ENCODE data around the gene UBC. TPM values are rescaled to one million over a fixed set of nuclear protein-coding genes. Genes with fewer than 3 reads are reported as not detected.

Gene UBC
- total RNA-seq, 1 donor from 2014 or later: 847 TPM

DNA sequence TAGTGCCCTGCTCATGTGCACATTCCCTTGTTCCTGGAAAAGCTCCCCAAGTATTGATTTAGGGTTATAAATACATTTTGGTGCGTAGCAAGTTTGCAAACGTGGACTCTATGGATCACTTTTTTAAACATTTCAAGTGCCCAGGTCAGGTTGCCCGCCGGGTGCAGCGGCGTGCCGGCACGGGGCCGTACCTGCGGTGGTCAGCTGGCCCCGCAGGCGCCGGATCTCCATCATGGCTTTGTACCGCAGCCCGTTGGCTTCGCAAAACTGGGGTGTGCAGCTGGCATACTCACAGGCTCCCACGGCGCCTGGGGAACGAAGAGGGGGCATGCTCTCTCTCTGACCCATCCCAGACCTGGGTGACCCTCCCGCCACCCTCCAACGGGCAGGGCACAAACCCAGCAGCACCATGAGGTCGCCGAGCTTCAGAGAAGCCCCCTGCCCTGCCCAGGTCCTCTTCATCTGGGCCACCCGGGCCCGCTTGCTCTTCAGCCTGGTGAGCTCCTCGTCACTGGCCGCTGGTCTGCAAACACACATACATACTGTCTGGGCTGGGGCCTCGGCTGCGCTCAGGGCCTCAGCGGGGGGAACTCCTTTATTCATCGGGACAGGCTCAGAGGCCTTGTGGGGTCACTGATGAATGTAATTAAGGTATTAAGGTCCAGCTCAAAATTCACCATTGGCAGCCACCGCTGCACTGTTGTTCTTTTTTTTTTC, 39.4 kb upstream of the UBC start:
- TF ChIP-seq CTCF (IDR thresholded peaks at IDR 0.05): no peak
- no peaks in the 10 kb centered on the region for H3K4me1 Mint-ChIP-seq
- H3K4me3 Mint-ChIP-seq: no peak overlapping the region
- H3K36me3 Mint-ChIP-seq (ENCODE audit: low read depth): peaks cover 87% of the 10 kb centered on the region
- intact Hi-C loops (cut with micrococcal nuclease): no loop called here
- no peak for ATAC-seq (ENCODE audit: low read depth)
- no peak overlapping the region for H3K27ac Mint-ChIP-seq
- no peak for DNase-seq
- no peaks in the 10 kb centered on the region for H3K27me3 Mint-ChIP-seq
- CTCF ChIA-PET: no interaction called here
- no peaks in the 10 kb centered on the region for H3K9me3 Mint-ChIP-seq
- POLR2A ChIA-PET: no interaction called here

GRCh38 chr12:124952801-124953200, 38.4 kb upstream of the UBC start:
- Mint-ChIP-seq H3K9me3 (no peaks in the 10 kb centered on the region), H3K27ac (no peak overlapping the region), H3K4me1 (no peaks in the 10 kb centered on the region), H3K4me3 (no peak overlapping the region), H3K27me3 (no peaks in the 10 kb centered on the region), H3K36me3 (ENCODE audit: low read depth) (peaks cover 86% of the 10 kb centered on the region)
- ATAC-seq (ENCODE audit: low read depth) (no peak), DNase-seq (no peak)
- ChIA-PET CTCF (no interaction called here), POLR2A (interaction anchor here (0.6 kb wide), 1 partner anchor 24 kb away, joined by 3 read pairs; no protein-coding TSS in a partner anchor)
- no peak for TF ChIP-seq CTCF (IDR thresholded peaks at IDR 0.05)
- intact Hi-C loops (cut with micrococcal nuclease): no loop called here

DNA sequence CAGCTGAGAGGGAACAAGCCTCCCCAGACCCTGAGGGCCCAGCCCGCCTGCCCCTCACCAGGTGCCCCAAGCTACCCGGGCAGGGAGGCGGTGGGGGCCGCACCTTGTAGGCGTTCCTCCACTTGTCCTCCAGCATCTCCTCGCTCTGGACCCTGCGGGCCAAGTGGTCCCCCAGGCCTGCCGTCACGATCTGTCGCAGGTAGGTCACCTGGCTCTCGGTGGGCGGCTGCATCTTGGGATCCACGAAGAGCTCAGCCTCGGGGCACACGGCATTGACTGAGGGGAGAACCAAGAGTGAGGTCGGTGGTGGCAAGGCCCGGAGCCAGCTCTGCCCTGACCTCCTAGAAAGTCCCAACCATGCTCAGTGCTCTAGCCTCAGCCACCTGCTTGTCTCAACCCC, 37.8 kb upstream of the UBC start:
- intact Hi-C loops (cut with micrococcal nuclease): no loop called here
- Mint-ChIP-seq H3K27me3 (no peaks in the 10 kb centered on the region), H3K36me3 (ENCODE audit: low read depth) (peaks cover 86% of the 10 kb centered on the region), H3K9me3 (no peaks in the 10 kb centered on the region), H3K4me1 (no peaks in the 10 kb centered on the region), H3K27ac (no peak overlapping the region), H3K4me3 (no peak overlapping the region)
- no peak for DNase-seq
- no peak for TF ChIP-seq CTCF (IDR thresholded peaks at IDR 0.05)
- POLR2A ChIA-PET: interaction anchor here (0.6 kb wide), 1 partner anchor 24 kb away, joined by 3 read pairs; no protein-coding TSS in a partner anchor
- CTCF ChIA-PET: no interaction called here
- ATAC-seq (ENCODE audit: low read depth): no peak

DNA sequence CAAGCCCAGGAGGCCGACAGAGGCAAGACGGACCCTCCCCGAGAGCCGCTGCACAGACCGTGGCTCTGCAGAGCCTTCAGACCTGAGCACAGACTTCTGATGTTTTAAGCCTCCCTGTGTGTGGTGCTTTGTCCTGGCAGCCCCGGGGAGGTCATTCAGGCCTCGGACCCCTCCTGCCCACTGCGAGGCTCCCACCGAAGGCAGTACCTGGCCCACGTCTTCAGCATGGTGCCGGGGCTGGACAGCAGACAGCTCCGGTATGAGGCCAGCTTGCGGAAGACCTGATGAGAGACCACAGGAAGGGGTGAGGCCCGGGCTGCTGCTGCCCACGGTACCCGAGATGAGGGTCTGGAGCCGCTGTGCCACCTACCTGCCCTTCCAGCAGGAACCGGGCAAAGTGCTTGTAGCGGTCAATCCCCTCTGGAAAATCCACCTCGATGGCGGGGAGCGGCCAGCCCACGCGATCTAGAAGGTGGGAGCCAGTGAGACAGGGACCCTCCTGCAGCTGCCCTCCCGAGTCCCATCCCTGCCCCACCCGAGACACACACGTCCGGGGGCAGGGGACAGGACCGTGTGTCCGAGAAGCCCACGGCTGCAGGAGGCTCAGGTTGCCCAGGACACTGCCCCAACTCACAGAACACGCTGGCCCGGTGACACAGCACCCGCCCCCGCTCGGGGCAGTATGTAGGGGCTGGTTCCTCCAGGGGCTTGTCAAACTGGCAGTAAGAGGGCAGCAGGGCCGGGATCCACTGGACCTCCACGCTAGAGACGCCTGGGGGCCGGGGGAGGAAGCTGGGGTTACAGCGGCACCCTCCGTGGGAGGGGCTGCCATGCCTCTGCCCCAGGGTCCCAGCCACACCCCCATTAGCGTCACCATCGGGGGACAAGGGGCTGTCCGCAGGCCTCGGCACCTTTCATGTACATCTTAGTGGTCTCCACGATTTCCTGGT, 35.6 kb upstream of the UBC start:
- Mint-ChIP-seq H3K36me3 (ENCODE audit: low read depth) (peaks cover 85% of the 10 kb centered on the region), H3K4me3 (no peak overlapping the region), H3K9me3 (no peaks in the 10 kb centered on the region), H3K27me3 (no peaks in the 10 kb centered on the region), H3K27ac (no peak overlapping the region), H3K4me1 (no peaks in the 10 kb centered on the region)
- TF ChIP-seq CTCF (IDR thresholded peaks at IDR 0.05): no peak
- DNase-seq (no peak), ATAC-seq (ENCODE audit: low read depth) (no peak)
- CTCF ChIA-PET: interaction anchor here (1.0 kb wide), 1 partner anchor 45 kb away, joined by 3 read pairs; no protein-coding TSS in a partner anchor
- intact Hi-C loops (cut with micrococcal nuclease): no loop called here
- POLR2A ChIA-PET: no interaction called here

DNA sequence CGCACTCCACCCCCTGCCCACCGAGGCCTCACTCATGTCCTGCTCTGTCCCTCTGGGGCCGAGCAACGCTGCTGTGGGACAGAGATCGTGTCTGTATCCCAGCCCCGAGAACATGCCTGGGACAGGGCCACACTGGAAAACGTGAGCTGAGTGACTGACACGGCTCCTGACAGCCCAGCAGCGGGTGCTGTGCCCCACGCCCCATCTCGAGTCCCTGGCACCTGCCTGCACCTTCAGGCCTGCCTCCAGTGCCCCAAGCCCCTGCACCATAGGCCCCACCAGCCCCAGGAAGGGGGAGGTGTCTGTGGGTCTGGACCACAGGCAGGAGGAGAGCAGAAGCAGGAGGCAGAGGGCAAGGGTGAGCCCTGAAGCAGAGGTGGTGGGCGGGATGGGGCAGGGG, 34.6 kb upstream of the UBC start:
- CTCF ChIA-PET: no interaction called here
- Mint-ChIP-seq H3K36me3 (ENCODE audit: low read depth) (peaks cover 84% of the 10 kb centered on the region), H3K4me3 (no peak overlapping the region), H3K27me3 (no peaks in the 10 kb centered on the region), H3K27ac (no peak overlapping the region), H3K4me1 (no peaks in the 10 kb centered on the region), H3K9me3 (no peaks in the 10 kb centered on the region)
- DNase-seq: no peak
- intact Hi-C loops (cut with micrococcal nuclease): no loop called here
- ATAC-seq (ENCODE audit: low read depth): no peak
- POLR2A ChIA-PET: no interaction called here
- TF ChIP-seq CTCF (IDR thresholded peaks at IDR 0.05): no peak

Data from activated B cell treated with CpG ODN at 0.5 μM for 24 hours (primary cell).